GM12878 (cell line): ENCODE results near the gene SEPTIN1. TPM values are rescaled to one million over a fixed set of nuclear protein-coding genes. Genes with fewer than 3 reads are reported as not detected.

Source experiments
- ATF7 ChIP-seq: fragments of 450-650 bp; IDR thresholded peaks from 2 replicates; pipeline ENCODE4 v1.6.1; 2016; ENCODE audit warnings: low read depth, mild to moderate bottlenecking
- SMAD1 ChIP-seq: fragments of 450-650 bp; IDR thresholded peaks from 2 replicates; pipeline ENCODE4 v1.6.1; 2018; ENCODE audit warnings: mild to moderate bottlenecking, low read depth; ENCODE audit not compliant: partially characterized antibody
- polyA plus RNA-seq, 11 experiments: library from polyadenylated mRNA; depleted of rRNA in 4 of 11; unstranded in 6 of 11; stranded (reverse) in 5 of 11; fragments of >200 nt; fragmentation: Nextera tagmentation in 4 of 11; fragmentation: Illumina TruSeq in 1 of 11; extraction: Ambion mirVana in 4 of 11; extraction: Trizol in 1 of 11; gene quantifications; 1 replicate in 1 of 11; 2 replicates in 10 of 11; pipeline versions ENCODE4 v1.2.1 to v1.2.3, GENCODE V29; 2011 to 2016; ENCODE audit warnings: inconsistent platforms in 2 of 11, missing spikeins in 2 of 11, low read depth in 1 of 11
- total RNA-seq, 4 experiments: library from RNA; depleted of rRNA in 3 of 4; stranded (reverse); fragments of >200 nt in 3 of 4; fragmentation: Illumina TruSeq in 1 of 4; extraction: Trizol in 1 of 4; gene quantifications; 2 replicates each; pipeline versions ENCODE4 v1.2.1 to v1.2.3, GENCODE V29; 2013 to 2021
- TF ChIP-seq, protein P1 (sequence below): IDR thresholded peaks from 2 replicates; pipeline ENCODE4 v1.6.1; 2012; ENCODE audit warnings: mild to moderate bottlenecking, low read depth, low read length
- TF ChIP-seq, protein P2 (sequence below): fragments of 450-650 bp; IDR thresholded peaks from 2 replicates; pipeline ENCODE4 v1.6.1; 2017; ENCODE audit warnings: mild to moderate bottlenecking, moderate library complexity
- TF ChIP-seq, protein P3 (sequence below): IDR thresholded peaks from 2 replicates; pipeline ENCODE4 v1.6.1; 2012; ENCODE audit warnings: improper control_type of control experiment, low read depth, low read length; ENCODE audit not compliant: insufficient replicate concordance
- TF ChIP-seq, protein P4 (sequence below): fragments of 450-650 bp; IDR thresholded peaks from 2 replicates; pipeline ENCODE4 v1.6.1; 2017; ENCODE audit warnings: mild to moderate bottlenecking, moderate library complexity

SEPTIN1 gene
- total and polyA plus RNA-seq, 10 of the 15 experiments (the other 5 are each of a cell fraction or from before 2014, with no cell fraction given): 2.8 to 153 (median 94.1) TPM

DNA sequence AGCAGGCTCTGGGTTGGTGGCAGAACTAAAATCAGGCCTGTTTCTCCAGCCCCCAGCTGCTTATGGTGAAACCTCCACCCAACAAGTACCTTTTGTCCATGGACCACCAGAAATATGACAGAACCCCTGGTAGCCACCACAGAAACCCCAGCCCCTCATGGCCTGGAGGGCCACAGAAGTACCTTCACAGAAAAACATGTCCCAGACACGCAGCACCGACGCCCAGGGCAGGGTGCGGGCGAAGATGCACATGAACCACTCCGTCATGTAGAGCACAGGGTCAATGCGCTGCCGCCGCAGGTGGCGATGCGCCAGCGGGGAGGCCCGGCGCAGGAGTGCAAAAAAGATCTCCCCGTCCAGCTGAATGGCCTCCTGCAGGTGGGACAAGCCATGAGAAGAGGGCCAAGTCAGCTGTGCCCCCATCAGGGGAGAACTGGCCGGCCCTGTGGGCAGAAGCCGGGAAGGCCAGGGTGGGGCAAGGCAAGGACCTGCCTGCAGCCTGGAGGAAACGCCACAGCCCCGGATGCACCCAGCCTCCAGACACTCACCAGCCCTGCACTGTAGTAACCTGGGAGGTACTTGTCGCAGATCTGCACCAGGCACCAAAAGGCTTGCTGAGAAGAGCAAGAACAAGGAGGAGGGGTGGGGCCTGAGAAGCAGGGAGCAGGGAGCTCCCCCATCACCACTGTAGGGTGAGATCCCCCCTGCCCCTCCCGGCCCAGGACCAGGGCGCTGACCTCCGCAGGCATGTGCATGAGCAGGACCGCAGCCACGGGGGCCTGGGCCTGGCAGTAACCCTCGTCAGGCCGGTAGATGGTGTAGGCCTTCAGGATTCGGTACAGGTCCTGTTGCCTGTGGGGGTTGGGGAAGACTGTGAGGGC lies 23.1 kb downstream of the SEPTIN1 start (continued):
- TF ChIP-seq, protein P1, sequence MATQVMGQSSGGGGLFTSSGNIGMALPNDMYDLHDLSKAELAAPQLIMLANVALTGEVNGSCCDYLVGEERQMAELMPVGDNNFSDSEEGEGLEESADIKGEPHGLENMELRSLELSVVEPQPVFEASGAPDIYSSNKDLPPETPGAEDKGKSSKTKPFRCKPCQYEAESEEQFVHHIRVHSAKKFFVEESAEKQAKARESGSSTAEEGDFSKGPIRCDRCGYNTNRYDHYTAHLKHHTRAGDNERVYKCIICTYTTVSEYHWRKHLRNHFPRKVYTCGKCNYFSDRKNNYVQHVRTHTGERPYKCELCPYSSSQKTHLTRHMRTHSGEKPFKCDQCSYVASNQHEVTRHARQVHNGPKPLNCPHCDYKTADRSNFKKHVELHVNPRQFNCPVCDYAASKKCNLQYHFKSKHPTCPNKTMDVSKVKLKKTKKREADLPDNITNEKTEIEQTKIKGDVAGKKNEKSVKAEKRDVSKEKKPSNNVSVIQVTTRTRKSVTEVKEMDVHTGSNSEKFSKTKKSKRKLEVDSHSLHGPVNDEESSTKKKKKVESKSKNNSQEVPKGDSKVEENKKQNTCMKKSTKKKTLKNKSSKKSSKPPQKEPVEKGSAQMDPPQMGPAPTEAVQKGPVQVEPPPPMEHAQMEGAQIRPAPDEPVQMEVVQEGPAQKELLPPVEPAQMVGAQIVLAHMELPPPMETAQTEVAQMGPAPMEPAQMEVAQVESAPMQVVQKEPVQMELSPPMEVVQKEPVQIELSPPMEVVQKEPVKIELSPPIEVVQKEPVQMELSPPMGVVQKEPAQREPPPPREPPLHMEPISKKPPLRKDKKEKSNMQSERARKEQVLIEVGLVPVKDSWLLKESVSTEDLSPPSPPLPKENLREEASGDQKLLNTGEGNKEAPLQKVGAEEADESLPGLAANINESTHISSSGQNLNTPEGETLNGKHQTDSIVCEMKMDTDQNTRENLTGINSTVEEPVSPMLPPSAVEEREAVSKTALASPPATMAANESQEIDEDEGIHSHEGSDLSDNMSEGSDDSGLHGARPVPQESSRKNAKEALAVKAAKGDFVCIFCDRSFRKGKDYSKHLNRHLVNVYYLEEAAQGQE: no peak
- TF ChIP-seq SMAD1 (no peak), ATF7 (no peak)
- TF ChIP-seq, protein P2, sequence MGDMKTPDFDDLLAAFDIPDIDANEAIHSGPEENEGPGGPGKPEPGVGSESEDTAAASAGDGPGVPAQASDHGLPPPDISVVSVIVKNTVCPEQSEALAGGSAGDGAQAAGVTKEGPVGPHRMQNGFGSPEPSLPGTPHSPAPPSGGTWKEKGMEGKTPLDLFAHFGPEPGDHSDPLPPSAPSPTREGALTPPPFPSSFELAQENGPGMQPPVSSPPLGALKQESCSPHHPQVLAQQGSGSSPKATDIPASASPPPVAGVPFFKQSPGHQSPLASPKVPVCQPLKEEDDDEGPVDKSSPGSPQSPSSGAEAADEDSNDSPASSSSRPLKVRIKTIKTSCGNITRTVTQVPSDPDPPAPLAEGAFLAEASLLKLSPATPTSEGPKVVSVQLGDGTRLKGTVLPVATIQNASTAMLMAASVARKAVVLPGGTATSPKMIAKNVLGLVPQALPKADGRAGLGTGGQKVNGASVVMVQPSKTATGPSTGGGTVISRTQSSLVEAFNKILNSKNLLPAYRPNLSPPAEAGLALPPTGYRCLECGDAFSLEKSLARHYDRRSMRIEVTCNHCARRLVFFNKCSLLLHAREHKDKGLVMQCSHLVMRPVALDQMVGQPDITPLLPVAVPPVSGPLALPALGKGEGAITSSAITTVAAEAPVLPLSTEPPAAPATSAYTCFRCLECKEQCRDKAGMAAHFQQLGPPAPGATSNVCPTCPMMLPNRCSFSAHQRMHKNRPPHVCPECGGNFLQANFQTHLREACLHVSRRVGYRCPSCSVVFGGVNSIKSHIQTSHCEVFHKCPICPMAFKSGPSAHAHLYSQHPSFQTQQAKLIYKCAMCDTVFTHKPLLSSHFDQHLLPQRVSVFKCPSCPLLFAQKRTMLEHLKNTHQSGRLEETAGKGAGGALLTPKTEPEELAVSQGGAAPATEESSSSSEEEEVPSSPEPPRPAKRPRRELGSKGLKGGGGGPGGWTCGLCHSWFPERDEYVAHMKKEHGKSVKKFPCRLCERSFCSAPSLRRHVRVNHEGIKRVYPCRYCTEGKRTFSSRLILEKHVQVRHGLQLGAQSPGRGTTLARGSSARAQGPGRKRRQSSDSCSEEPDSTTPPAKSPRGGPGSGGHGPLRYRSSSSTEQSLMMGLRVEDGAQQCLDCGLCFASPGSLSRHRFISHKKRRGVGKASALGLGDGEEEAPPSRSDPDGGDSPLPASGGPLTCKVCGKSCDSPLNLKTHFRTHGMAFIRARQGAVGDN: no peak
- TF ChIP-seq, protein P3, sequence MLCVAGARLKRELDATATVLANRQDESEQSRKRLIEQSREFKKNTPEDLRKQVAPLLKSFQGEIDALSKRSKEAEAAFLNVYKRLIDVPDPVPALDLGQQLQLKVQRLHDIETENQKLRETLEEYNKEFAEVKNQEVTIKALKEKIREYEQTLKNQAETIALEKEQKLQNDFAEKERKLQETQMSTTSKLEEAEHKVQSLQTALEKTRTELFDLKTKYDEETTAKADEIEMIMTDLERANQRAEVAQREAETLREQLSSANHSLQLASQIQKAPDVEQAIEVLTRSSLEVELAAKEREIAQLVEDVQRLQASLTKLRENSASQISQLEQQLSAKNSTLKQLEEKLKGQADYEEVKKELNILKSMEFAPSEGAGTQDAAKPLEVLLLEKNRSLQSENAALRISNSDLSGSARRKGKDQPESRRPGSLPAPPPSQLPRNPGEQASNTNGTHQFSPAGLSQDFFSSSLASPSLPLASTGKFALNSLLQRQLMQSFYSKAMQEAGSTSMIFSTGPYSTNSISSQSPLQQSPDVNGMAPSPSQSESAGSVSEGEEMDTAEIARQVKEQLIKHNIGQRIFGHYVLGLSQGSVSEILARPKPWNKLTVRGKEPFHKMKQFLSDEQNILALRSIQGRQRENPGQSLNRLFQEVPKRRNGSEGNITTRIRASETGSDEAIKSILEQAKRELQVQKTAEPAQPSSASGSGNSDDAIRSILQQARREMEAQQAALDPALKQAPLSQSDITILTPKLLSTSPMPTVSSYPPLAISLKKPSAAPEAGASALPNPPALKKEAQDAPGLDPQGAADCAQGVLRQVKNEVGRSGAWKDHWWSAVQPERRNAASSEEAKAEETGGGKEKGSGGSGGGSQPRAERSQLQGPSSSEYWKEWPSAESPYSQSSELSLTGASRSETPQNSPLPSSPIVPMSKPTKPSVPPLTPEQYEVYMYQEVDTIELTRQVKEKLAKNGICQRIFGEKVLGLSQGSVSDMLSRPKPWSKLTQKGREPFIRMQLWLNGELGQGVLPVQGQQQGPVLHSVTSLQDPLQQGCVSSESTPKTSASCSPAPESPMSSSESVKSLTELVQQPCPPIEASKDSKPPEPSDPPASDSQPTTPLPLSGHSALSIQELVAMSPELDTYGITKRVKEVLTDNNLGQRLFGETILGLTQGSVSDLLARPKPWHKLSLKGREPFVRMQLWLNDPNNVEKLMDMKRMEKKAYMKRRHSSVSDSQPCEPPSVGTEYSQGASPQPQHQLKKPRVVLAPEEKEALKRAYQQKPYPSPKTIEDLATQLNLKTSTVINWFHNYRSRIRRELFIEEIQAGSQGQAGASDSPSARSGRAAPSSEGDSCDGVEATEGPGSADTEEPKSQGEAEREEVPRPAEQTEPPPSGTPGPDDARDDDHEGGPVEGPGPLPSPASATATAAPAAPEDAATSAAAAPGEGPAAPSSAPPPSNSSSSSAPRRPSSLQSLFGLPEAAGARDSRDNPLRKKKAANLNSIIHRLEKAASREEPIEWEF: no peak
- TF ChIP-seq, protein P4, sequence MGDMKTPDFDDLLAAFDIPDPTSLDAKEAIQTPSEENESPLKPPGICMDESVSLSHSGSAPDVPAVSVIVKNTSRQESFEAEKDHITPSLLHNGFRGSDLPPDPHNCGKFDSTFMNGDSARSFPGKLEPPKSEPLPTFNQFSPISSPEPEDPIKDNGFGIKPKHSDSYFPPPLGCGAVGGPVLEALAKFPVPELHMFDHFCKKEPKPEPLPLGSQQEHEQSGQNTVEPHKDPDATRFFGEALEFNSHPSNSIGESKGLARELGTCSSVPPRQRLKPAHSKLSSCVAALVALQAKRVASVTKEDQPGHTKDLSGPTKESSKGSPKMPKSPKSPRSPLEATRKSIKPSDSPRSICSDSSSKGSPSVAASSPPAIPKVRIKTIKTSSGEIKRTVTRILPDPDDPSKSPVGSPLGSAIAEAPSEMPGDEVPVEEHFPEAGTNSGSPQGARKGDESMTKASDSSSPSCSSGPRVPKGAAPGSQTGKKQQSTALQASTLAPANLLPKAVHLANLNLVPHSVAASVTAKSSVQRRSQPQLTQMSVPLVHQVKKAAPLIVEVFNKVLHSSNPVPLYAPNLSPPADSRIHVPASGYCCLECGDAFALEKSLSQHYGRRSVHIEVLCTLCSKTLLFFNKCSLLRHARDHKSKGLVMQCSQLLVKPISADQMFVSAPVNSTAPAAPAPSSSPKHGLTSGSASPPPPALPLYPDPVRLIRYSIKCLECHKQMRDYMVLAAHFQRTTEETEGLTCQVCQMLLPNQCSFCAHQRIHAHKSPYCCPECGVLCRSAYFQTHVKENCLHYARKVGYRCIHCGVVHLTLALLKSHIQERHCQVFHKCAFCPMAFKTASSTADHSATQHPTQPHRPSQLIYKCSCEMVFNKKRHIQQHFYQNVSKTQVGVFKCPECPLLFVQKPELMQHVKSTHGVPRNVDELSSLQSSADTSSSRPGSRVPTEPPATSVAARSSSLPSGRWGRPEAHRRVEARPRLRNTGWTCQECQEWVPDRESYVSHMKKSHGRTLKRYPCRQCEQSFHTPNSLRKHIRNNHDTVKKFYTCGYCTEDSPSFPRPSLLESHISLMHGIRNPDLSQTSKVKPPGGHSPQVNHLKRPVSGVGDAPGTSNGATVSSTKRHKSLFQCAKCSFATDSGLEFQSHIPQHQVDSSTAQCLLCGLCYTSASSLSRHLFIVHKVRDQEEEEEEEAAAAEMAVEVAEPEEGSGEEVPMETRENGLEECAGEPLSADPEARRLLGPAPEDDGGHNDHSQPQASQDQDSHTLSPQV: no peak
